ENCODE measurements around the gene SERPINB8.

DNA sequence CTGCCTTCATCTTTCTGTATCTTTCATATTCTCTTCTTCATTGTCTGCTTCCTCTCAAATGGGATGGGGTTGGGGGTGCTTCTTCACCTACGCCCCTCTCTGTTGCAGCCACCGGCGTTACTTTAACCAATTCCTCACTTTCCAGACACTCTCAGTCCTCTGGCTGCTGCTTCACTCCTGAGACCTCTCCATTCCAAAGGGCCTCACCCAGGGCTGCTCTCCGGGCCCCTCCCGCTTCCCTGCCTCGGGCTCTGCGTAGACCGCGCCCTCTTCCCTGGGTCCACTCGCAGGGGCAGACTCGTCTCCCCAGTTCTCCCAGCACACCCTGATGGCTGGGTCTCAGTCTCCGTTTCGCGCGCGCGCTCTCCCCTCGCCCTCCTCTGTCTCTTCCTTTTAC, 926 bp downstream of the SERPINB8 start:
- TF ChIP-seq FOXM1 (IDR thresholded peaks at IDR 0.05; ENCODE audit: borderline replicate concordance) (no peak), ARNT (IDR thresholded peaks at IDR 0.05) (no peak), BHLHE40 (IDR thresholded peaks at IDR 0.05; ENCODE audit: borderline replicate concordance) (no peak), ELF4 (IDR thresholded peaks at IDR 0.05) (no peak), SUZ12 (IDR thresholded peaks at IDR 0.05) (no peak), TARDBP (IDR thresholded peaks at IDR 0.05) (no peak), FOXK2 (IDR thresholded peaks at IDR 0.05) (no peak), LEF1 (IDR thresholded peaks at IDR 0.05; ENCODE audit: borderline replicate concordance) (no peak), CTBP1 (IDR thresholded peaks at IDR 0.05; ENCODE audit: borderline replicate concordance) (no peak), FOXA1 (IDR thresholded peaks at IDR 0.05) (no peak), SP1 (IDR thresholded peaks at IDR 0.05) (no peak), L3MBTL2 (conservative IDR thresholded peaks at IDR 0.05) (no peak)
- TF ChIP-seq, protein P1, sequence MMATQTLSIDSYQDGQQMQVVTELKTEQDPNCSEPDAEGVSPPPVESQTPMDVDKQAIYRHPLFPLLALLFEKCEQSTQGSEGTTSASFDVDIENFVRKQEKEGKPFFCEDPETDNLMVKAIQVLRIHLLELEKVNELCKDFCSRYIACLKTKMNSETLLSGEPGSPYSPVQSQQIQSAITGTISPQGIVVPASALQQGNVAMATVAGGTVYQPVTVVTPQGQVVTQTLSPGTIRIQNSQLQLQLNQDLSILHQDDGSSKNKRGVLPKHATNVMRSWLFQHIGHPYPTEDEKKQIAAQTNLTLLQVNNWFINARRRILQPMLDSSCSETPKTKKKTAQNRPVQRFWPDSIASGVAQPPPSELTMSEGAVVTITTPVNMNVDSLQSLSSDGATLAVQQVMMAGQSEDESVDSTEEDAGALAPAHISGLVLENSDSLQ (IDR thresholded peaks at IDR 0.05), result no peak

All from HEK293T (cell line).